HG03103 (cell line): Measurements from ENCODE around the gene RYR1.
"Not testable (repeated sequence)": the region's sequence is repeated elsewhere in the genome, so short reads cannot be mapped to it uniquely, and the experiment has no call there.

Source experiments
- ATAC-seq: cut with Tn5 transposase; IDR thresholded peaks from one replicate; pipeline ENCODE4 v1.9.1; 2021; ENCODE audit warnings: low read depth; ENCODE audit not compliant: unreplicated experiment

Gene RYR1

DNA sequence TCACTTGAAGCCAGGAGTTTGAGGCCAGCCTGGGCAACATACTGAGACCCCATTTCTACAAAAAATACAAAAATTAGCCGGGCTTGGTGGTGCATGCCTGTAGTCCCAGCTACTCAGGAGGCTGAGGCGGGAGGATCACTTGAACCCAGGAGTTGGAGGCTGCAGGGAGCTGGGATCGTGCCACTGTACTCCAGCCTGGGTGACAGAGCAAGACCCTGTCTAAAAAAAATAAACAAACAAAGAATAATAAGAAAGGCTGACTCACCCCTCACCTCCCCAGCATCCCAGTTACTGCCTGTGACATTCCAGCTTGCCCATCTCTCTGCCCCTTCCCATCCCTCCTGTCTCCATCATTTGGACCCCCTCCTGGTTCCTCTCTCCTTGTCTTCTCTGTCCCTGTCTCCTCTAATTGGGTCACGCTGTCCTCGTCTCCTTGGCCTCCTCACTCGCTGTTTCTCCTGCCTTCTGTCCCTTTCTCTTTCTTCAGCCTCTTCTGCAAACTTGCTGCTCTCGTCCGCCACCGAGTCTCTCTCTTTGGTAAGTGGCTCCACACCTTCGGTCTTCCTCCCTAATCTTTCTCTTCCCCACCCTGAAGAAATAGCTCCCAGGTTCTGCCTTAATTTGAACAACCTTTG lies 77.7 kb downstream of the RYR1 start:
- no peak for ATAC-seq

DNA sequence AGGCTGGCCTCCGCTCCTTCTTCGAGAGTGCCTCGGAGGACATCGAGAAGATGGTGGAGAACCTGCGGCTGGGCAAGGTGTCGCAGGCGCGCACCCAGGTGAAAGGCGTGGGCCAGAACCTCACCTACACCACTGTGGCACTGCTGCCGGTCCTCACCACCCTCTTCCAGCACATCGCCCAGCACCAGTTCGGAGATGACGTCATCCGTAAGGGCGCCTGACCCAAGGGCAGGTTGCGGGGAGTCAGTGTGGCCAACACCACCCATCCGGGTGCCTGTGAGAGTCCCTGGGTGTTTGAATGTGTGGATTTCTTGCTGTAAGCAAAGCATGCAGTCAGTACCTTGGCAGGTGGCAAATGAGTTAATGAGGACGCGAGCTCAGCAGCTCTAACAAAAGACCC lies 78.8 kb downstream of the RYR1 start:
- ATAC-seq: no peak

DNA sequence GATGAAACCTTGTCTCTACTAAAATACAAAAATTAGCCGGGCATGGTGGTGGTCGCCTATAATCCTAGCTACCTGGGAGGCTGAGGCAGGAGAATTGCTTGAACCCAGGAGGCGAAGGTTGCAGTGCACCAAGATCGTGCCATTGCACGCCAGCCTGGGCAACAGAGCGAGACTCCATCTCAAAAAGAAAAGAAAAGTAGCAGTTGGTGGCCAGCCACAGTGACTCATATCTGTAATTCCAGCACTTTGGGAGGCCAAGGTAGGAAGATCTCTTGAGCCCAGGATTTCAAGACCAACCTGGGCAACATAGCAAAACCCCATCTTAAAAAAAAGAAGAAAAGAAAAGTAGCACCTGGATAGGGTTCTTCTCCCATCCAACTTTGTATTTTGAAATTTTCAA lies 79.7 kb downstream of the RYR1 start:
- not testable (repeated sequence) for ATAC-seq

DNA sequence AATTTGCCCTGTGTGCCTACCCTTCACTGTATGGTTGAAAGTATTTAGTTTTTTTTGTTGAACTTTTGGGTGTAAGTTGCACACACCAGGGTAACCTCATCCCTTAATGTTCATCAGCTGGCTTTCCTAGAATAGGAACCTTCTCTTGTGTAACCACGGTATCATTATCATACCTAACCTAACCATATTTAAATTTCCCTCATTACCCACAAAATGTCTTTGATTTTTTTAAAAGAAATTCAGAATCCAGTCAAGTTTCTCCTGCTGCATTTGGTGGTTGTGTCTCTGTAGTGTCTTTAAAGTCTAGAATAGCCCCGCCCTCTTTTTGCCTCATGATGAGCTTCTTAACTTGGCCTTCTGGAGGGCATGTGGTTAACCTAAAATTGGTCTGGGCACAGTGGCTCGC lies 80.3 kb downstream of the RYR1 start:
- ATAC-seq: no peak

DNA sequence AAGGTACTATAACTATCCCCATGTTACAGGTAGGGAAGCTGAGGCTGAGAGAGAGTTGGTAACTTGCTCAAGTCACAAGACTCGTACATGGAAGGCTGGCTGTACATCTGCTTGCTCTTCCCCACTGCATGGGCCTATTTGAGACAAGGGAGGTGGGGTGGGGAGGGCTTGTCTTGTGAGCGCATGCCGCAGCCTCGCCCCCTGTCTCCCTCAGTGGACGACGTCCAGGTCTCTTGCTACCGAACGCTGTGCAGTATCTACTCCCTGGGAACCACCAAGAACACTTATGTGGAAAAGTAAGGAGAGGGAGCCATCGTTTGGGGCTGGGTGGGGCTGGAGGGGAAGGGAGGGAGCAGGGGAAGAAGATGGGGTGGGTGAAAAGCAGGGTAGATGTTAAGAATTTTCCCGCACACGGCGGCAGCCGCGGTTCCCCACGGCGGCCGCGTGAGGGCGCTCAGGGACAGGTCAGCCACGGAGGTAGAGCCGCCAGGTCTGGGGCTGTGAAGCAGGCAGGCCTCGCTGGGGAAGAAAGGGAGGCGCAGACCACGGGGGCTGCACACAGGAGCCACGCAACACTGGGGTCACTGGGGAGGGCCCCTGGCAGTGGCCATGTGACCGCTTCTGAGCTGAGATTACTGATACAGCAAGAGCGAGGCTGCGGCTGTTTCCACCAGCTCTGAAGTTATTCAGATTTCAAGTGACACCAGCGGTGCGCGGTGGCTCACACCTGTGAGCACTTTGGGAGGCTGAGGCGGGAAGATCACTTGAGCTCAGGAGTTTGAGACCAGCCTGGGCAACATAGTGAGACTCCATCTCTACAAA lies 81.5 kb downstream of the RYR1 start:
- no peak for ATAC-seq

DNA sequence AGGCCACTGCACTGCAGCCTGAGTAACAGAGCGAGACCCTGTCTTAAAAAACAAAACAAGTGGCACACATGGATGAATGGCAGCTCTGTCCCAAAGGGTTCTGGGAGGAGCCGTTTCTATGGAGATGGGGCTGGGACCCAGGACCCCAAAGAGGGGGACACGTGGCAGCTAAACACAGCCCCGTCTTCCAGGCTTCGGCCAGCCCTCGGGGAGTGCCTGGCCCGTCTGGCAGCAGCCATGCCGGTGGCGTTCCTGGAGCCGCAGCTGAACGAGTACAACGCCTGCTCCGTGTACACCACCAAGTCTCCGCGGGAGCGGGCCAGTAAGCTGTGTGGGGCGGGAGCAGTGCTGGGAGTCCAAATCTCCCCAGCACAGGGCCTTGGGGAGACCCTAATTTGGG lies 82.4 kb downstream of the RYR1 start:
- no peak for ATAC-seq

DNA sequence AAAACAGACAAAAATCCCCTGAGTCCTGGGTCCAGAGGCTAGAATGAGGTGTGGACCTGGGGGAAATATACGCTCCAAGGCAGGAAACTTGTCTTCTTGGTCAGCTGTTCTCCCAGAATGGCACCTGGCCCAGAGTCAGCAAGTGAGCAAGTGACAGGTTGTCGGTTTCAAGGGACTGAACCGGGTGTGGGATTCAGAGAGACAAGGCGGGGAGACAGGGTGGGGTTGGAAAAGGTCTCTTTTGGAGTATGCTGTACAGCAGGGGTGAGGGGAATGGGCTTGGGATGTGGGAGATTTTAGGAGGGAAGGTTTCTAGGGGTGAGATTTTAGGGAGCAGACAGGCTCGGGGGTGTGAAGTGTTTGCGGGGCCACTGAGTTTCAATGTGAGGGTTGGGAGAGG lies 83.3 kb downstream of the RYR1 start:
- no peak for ATAC-seq

DNA sequence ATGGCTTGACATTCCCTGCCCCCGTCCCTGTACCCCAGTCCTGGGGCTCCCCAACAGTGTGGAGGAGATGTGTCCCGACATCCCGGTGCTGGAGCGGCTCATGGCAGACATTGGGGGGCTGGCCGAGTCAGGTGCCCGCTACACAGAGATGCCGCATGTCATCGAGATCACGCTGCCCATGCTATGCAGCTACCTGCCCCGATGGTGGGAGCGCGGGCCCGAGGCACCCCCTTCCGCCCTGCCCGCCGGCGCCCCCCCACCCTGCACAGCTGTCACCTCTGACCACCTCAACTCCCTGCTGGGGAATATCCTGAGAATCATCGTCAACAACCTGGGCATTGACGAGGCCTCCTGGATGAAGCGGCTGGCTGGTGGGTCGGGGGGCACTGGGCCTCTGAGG lies 83.8 kb downstream of the RYR1 start:
- no peak for ATAC-seq

DNA sequence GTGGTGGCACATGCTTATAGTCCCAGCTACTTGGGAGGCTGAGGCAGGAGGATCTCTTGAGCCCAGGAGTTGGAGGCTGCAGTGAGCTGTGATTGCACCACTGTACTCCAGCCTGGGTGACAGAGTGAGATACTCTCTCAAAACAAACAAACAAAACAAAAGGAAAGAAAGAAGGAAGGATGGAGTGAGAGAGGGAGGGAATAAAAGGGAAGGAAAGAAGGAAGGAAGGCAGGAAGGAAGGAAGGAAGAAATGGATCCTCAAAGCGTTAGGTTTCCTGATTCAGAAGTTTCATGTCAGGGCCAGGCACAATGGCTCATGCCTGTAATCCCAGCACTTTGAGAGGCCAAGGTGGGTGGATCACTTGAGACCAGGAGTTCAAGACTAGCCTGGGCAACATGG lies 84.5 kb downstream of the RYR1 start:
- not testable (repeated sequence) for ATAC-seq

DNA sequence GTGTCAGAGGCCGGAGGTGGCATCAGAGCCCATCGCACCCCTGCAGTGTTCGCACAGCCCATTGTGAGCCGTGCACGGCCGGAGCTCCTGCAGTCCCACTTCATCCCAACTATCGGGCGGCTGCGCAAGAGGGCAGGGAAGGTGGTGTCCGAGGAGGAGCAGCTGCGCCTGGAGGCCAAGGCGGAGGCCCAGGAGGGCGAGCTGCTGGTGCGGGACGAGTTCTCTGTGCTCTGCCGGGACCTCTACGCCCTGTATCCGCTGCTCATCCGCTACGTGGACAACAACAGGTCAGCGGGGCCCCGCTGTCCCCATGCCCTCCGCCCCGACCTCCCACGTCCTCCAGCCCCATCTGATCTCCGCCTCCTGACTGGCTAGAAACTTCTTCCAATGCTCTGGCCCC lies 85.7 kb downstream of the RYR1 start:
- no peak for ATAC-seq

DNA sequence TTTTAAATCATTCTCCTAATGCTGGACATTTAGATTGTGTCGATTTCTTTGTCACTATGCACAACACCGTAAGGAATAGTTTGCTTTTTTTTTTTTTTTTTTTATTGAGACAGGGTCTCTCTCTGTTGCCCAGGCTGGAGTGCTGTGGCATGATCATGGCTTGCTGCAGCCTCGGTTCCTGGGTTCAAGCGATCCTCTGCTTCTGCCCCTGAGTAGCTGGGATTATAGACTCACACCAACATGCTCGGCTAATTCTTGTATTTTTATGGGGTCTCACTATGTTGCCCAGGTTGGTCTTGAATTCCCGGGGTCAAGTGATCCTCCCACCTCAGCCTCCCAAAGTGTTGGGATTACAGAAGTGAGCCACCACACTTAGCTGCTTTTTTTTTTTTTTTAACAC lies 86.5 kb downstream of the RYR1 start:
- ATAC-seq: no peak

DNA sequence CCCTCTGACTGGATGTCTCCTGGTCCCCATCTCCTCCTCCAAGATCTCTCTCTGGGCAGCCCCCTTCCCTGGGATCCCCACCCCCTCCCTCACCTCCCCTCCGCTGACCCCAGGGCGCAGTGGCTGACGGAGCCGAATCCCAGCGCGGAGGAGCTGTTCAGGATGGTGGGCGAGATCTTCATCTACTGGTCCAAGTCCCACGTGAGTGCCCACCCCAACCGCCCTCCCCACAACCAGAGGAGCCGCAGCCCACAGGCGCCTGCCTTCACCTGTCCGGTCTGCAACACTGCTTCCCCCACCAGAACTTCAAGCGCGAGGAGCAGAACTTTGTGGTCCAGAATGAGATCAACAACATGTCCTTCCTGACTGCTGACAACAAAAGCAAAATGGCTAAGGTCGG lies 89.4 kb downstream of the RYR1 start:
- no peak for ATAC-seq

DNA sequence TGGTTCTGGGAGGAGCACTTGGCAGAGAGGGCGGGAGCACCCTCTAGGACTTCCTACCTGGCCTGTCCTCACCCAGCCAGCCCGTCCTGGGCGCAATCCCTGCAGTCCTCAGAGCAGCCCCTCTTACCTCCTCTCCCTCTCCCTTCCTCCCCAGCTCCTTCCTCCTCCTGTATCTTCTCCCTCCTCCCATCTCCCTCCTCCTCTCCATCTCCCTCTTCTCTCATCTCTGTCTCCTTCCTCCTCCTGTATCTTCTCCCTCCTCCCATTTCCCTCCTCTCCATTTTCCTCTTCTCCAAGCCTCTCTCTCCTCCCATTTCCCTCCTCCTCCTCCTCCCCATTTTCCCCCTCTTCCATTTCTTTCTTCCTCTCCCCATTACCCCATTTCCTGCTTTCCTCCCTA lies 89.8 kb downstream of the RYR1 start:
- no peak for ATAC-seq

DNA sequence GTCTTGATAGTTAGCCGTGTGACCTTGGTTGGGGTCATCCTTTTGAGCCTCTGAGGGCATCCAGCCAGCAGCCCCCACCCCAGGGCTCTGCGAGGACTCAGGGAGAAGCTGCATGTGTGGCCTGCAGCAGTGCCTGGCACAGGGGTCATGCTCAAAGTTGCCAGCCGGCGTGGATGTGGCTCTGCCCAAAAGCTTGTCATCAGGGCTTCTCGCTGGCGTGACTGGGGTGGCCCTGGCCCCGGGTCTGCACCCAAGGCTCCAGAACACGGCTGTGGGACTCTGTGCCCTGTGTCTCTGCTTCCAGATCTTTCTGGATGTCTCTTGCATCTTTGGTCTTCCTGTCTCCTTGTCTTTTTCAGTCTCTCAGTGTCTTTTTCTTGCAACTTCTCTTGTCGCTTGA lies 90.9 kb downstream of the RYR1 start:
- no peak for ATAC-seq

DNA sequence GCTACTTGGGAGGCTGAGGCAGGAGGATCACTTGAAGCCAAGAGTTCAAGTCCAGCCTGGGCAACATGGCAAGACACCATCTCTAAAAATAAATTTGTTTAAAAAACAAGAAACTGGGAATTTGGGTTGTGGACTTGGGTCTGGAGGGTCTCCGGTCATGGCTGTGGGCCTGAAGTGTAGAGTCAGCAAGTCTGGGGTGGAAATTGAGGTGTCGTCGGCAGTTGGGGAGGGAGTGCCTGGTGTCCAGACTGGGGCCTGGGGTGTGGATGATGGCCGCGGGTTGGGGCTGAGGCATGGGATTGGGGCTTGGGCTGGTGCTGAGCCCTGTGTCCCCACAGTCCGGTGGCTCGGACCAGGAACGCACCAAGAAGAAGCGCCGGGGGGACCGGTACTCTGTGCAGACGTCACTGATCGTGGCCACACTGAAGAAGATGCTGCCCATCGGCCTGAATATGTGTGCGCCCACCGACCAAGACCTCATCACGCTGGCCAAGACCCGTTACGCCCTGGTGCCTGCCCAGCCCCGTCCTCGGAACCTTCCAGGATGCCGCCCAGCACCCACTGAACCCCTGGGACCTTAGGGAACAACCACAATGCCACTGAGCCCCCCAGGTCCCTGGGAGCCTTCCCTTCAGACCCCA lies 91.6 kb downstream of the RYR1 start:
- no peak for ATAC-seq

DNA sequence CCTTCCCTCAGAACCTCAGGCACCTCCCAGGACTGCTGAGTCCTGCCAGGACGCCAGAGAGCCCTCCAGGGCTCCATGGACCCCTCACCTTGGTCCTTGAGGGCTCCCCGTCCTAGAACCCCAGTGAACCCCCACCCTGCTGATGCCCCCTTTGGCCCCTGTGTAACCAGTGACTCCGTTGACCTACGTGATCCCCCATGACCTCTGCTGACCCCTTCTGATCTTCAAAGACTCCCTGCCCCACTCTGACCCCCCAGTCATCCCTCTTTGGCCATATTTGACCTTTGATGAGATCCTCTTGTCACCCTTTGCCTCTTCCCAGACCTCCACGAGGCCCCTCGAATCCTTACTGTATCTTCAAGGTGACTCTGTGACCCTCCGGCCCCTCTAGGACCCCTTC lies 92.9 kb downstream of the RYR1 start:
- ATAC-seq: no peak

DNA sequence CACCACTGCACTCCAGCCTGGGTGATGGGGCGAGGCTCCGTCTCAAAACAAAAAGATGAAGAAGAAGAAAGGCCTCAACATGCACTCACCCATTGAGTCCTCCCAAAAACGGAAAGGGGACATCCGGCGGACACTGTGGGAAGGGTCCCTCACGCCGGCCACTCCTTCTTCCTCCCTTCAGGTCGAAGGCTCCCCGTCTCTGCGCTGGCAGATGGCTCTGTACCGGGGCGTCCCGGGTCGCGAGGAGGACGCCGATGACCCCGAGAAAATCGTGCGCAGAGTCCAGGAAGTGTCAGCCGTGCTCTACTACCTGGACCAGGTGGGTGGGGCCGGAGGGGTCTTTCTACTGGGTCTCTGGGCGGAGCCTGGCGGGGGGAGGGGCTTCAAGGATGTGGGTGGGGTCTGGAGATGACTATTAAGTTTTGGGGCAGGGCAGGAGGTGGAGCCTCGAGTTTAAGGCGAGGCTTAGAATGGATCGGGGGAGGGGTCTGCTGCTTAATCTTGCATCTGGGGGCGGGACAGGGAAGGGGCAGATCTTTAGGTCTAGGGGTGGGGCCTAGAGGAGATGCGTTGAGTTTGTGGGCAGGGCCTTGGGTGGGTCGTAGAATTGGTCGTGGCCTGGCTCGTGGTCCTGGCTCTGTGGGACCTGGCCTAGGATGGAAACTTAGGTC lies 94.1 kb downstream of the RYR1 start:
- ATAC-seq: no peak

DNA sequence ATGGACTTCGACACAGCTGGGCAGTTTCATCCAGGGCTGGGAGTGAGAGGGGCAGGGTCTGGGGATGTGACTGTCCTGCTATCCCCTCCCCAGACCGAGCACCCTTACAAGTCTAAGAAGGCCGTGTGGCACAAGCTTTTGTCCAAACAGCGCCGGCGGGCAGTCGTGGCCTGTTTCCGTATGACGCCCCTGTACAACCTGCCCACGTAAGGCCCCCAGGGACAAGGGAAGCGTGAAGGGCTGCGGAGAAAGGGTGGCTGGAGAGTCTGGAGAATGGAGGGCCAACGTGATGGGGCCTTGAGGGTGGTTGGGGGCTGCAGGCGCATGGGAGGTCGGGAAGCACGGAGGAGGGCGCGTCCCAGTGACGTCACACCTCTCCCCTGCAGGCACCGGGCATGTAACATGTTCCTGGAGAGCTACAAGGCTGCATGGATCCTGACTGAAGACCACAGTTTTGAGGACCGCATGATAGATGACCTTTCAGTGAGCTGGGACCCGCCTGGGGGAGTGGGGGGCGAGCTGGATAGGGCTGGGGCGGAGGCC lies 94.8 kb downstream of the RYR1 start:
- ATAC-seq: no peak

DNA sequence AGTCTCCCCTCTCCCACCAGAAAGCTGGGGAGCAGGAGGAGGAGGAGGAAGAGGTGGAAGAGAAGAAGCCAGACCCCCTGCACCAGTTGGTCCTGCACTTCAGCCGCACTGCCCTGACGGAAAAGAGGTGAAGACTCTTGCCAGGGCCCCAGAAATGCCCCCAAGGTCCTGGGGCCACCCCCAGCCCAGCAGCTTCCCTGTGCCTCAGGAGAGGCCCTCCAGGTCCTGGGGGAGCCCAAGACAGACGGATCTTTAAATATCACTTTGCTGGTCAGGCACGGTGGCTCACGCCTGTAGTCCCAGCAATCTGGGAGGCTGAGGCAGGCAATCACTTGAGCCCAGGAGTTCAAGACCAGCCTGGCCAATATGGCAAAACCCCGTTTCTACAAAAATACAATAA lies 95.4 kb downstream of the RYR1 start:
- ATAC-seq: no peak

DNA sequence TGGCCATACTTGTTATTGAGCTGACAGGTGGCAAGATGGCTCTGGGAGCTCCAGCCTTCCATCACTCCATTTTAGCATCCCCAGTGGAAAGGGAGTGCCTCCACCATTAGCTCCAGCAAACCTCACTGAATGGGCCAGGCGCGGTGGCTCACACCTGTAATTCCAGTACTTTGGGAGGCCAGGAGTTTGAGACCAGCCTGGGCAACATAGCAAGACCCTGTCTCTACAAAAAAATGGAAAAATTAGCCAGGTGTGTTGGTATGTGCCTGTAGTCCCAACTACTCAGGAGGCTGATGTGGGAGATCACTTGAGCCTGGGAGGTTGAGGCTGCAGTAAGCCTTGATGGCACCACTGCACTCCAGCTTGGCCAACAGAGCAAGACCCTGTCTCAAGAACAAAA lies 98.0 kb downstream of the RYR1 start:
- no peak for ATAC-seq

DNA sequence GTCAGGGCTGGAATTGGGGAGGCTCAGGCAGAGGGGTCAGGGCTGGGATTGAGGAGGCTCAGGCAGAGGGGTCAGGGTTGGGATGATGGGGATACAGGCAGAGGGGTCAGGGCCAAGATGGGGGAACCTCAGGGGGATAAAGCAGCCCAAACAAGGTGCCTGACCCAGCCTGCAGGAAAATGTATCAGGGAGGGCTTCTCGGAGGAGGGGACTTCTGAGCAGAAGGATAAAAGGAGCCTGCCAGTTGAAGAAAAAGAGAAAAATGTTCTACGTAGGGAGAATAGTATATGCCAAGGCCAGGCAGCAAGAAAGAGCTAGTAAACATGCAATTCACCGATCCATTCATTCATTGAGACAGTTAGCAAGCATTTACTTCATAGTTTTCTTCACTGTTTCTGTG lies 99.4 kb downstream of the RYR1 start:
- ATAC-seq: no peak
